Esophagus mucosa (tissue), 1 donor: ENCODE data around the gene RUFY4. TPM values are rescaled to one million over a fixed set of nuclear protein-coding genes. Genes with fewer than 3 reads are reported as not detected.
A peak's percentile ranks its signal among the peaks of the same experiment; 100 is the strongest.

Experiments used
- ATAC-seq: fragments of 200-7000 bp; cut with Tn5 transposase; one replicate; pipeline ENCODE4 v1.9.1; 2020
- total RNA-seq: library from RNA; stranded (reverse); gene quantifications from one replicate; pipeline ENCODE4 v1.2.4, GENCODE V29; 2023
- donor health status: DM: yes; HTN: yes; CAD: no.

RUFY4 gene, protein sequence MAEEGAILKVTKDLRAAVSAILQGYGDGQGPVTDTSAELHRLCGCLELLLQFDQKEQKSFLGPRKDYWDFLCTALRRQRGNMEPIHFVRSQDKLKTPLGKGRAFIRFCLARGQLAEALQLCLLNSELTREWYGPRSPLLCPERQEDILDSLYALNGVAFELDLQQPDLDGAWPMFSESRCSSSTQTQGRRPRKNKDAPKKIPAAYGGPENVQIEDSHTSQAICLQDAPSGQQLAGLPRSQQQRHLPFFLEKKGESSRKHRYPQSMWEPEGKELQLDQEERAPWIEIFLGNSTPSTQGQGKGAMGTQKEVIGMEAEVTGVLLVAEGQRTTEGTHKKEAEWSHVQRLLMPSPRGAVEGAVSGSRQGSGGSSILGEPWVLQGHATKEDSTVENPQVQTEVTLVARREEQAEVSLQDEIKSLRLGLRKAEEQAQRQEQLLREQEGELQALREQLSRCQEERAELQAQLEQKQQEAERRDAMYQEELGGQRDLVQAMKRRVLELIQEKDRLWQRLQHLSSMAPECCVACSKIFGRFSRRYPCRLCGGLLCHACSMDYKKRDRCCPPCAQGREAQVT
- 0.12 TPM for total RNA-seq

DNA sequence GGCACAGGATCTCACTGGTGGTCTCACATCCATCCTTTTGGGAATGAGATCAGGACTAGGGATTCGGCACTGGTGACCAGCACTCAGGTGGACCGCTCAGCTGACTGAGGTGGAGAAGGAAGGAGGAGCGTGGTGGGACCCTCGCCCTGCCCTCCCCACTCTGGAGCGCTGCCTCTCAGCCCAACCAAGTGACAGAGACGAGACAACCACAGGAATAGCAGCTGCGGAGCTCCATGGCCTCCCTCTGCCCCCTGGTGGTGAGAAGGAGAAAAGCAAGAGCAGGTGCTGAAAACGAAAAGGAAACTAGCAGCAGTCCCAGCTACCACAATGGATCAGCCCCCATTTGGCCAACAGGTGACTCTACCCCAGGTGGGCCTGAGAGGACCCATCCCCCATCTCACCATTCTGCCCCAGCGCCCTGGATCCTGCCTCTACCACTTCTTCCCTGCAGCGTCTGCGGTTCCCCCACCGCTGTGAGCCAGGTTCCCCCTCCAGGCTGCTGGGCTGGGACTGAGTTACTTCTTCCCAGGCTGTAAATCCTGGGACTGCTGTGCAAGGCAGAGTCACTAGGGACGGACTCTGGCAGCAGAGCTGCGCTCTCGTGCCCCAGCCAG, at the start of gene RUFY4:
Gene RUFY4, plus strand, starts transcription at position 533 of the 614 bp plus-strand sequence. CDS start 1,353 bp downstream, outside the sequence.
- peak; percentile 67 for ATAC-seq

- ATAC-seq: no peak
These were observed 49.5 kb upstream of the RUFY4 start for GRCh38 chr2:218019411-218020060.

DNA sequence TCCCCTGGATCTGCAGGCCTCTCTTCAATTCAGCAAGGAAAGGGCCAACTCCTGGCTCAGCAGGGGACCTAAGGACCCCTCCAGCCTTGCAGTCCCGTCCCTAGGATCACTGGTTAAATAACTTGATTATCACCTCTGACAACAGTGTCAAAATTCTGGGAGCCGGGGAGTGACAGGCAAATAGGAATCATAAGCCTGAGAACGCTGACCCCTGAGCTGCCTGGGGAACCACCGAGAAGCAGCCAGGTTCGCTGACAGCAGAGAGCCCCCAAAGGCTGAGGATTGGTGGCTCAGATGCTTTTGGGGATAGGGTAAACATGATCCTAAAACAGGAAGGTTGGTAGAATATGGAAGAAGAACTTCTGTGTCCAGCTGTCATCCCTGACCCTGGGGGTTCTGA, 48.8 kb upstream of the RUFY4 start:
- no peak for ATAC-seq

DNA sequence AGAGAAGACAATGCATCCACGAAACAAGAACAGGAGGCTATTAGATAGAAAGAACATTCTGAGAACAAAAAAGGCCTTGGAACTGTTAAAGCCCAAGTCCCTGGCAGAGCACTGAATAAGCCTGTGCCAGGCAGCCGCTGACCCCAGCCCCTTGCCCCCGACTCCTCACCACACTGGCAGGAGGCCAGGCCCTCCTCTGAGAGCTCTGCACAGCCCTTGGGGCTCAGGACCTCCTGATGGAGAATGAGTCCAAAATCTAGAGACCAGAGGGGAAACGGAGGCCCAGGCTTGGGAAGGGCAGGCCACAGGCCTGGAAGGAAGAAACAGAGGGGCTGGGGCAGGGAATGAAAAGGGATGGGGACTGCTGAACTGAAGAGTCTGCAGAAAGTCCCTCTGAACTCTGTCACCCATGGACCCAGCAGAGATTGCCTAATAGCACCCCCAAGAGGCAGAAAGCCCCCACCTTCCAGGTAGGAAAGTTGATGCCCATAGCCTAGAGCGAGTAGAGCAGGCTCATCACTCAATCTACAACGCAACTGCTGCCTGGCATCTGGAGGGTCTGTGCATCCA, 48.0 kb upstream of the RUFY4 start:
- no peak for ATAC-seq

GRCh38 chr2:218021536-218022071, 47.4 kb upstream of the RUFY4 start:
- no peak for ATAC-seq

- no peak for ATAC-seq
These were observed 46.8 kb upstream of the RUFY4 start for GRCh38 chr2:218022131-218022850.

GRCh38 chr2:218022851-218023530, 46.1 kb upstream of the RUFY4 start:
- ATAC-seq: no peak

GRCh38 chr2:218023636-218024035, 45.4 kb upstream of the RUFY4 start:
- no peak for ATAC-seq

GRCh38 chr2:218024336-218024735, 44.7 kb upstream of the RUFY4 start:
- ATAC-seq: no peak

- ATAC-seq: no peak
These were observed 44.2 kb upstream of the RUFY4 start for GRCh38 chr2:218024871-218025270.

DNA sequence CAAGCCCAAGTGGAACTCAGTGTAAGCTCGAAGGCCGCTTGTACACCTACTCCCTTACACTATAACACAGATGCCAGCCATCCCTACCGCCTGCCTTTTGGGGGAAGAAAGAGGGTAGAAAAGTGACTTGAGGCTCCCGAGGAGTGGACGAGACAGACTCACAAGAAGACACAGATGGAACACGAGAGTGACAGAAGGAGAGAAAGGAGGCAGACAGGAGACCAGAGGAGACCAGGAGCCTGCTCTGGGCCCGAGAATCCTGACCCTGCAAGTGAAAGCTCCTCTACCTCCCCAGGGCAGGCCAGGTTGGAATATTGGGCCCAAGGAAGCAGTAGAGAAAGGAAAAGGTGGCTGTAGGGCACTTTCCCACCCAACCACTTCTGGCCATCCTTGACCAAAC, 42.8 kb upstream of the RUFY4 start:
- ATAC-seq: no peak

GRCh38 chr2:218026676-218027425, 42.2 kb upstream of the RUFY4 start:
- peak; percentile 20 for ATAC-seq

DNA sequence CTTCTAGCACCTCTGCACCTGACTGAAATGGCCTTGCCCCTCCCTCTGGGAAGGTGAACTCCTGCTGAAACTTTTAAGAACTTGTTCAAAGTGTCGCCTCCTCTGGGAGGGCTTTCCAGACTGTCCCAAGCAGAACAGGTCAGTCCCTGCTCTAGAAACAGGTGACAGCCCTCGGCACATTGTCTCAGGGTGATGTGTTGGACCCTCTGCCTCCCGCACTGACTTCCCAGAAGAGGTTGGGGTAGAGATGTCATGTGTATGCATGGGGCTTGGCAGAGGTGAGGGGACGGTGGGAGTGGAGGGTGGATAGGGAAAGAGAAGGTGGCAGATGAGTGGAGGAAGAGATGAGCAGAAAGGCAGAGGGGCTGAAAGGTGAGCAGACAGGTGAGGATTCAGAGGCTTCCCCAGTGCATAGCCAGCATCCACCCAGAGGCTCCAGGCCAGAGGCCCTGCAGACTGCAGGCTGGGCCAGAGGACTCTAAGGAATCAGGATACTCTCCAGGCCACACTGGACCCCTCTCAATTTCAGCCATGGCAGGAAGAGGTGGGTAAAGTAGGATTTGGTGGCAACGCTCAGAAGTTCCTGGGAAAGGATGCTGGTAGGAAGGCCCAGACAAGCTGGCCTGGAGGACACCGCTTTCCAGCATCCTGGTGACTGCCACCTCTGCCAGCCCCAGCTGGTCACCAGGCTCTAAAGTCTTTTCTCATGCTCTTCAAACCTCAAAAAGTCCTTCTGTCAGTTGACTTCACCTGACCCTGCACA, 41.4 kb upstream of the RUFY4 start:
- ATAC-seq: no peak

DNA sequence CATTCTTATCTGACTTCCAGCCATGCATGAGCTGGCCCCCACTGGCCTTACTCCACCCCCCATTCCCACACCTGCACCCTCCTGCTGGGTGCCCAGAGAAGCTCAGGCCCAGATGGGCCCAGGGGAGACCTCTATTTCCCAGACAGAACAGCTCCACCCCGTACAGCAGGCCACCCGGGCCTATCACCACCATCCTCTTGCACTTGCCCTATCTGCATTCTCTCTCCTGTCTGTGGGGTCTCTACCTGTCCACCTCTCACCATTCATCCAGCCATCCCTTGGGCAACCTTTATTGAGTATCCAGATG, 40.9 kb upstream of the RUFY4 start:
- ATAC-seq: no peak

DNA sequence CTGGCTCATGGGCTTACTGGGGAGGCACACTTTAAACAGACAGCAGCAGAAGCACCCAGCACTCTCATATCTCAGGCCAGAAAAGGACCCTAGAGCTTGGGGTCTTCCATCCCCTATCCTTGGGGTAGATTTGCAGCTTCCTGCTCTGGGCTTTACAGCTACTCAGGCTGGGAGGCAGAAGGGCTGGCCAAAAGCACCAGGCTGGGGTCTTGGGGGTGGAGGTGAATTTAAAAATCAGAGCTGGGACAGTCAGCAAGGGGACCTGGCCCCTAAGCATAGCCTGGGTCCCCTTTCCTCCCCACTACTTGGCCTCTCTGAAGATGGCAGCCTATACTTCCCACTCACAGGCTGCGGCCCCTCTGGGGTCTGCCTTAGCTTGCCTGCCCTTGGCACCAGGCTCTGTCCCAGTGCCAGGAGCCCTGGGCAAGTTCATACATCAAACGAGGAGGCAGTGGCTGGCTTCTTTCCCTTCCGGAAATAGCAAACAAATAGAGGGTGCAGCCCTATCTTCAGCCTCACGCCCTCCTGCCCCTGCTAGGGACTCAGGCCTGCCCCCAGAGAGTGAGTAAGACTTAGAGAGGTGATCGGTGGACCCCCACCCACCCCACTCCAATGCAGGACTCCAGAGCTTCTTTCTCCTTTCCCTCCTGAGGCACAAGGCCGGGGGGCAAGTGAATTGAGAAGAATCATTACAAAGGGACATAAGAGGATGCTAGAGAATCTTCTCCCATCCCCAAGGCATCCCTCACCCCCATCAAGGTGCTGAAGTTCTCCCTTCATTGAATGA, 40.3 kb upstream of the RUFY4 start:
- ATAC-seq: peak; percentile 44

GRCh38 chr2:218029366-218030360, 39.4 kb upstream of the RUFY4 start:
- no peak for ATAC-seq

DNA sequence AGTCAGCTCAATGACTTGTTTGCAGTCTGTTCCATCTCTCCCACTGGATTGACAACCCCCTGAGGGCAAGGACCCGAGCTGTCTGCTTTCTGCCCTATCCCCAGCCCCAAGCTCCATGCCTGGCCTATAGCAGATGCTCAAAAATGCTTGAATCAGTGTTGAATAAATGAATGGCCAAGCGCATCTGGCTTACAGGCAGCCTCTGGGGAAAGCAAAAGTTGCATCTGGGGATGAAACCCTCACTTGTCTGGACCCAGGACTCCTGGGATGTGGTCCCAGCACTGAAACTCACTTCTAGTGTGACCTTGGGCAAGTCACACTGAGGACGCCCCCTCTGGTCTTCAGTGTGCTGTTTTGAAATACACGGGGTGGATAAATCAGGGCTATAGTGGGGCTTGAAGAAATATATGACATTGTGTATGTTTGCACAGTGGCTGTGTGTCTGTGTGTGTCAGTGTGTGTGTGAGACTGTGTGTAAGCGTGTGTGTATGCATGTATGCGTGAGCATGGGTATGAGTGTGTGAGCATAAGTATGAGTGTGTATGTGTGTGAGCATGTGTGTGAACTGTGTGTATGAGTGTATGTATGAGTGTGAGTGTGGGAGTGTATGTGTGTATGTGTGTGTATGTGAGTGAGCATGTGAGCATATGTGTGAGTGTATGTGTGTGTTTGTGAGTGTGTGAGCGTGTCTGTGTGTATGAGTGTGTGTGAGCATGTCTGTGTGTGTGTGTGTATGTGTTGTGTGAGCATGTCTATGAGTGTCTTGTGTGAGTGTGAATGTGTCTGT, 38.5 kb upstream of the RUFY4 start:
- ATAC-seq: no peak
